Parathyroid adenoma (tissue), 2 donors: ENCODE results near the gene ATL1.

Experiments used
- H2AFZ ChIP-seq: fragments of 300-600 bp; sonication (generic); one replicate; pipeline ENCODE4 v1.7.0; 2017; ENCODE audit warnings: antibody characterized with exemption, mild to moderate bottlenecking
- H3K27ac ChIP-seq: fragments of 300-600 bp; sonication (generic); one replicate; pipeline ENCODE4 v1.7.0; 2017
- H3K27me3 ChIP-seq: fragments of 300-600 bp; sonication (generic); one replicate; pipeline ENCODE4 v1.7.0; 2017; ENCODE audit warnings: low read length; ENCODE audit not compliant: control insufficient read depth, insufficient read depth
- H3K36me3 ChIP-seq: fragments of 300-600 bp; sonication (generic); one replicate; pipeline ENCODE4 v1.7.0; 2017; ENCODE audit warnings: low read length; ENCODE audit not compliant: control insufficient read depth, insufficient read depth
- H3K4me1 ChIP-seq: fragments of 300-600 bp; sonication (generic); one replicate; pipeline ENCODE4 v1.7.0; 2017; ENCODE audit warnings: control low read depth
- H3K4me2 ChIP-seq: fragments of 300-600 bp; sonication (generic); one replicate; pipeline ENCODE4 v1.7.0; 2017; ENCODE audit warnings: low read length
- H3K4me3 ChIP-seq: fragments of 300-600 bp; sonication (generic); one replicate; pipeline ENCODE4 v1.7.0; 2017; ENCODE audit warnings: low read depth, low read length
- H3K79me2 ChIP-seq: fragments of 300-600 bp; sonication (generic); one replicate; pipeline ENCODE4 v1.7.0; 2017; ENCODE audit warnings: control low read depth
- H3K9ac ChIP-seq: fragments of 300-600 bp; sonication (generic); one replicate; pipeline ENCODE4 v1.7.0; 2017; ENCODE audit warnings: mild to moderate bottlenecking
- H3K9me3 ChIP-seq: fragments of 300-600 bp; sonication (generic); one replicate; pipeline ENCODE4 v1.7.0; 2017; ENCODE audit warnings: low read length; ENCODE audit not compliant: control insufficient read depth
- TF ChIP-seq, protein P1 (sequence below): fragments of 300-600 bp; sonication (generic); IDR thresholded peaks from one replicate; pipeline ENCODE4 v1.7.0; 2017; ENCODE audit warnings: antibody characterized with exemption, mild to moderate bottlenecking
- donor health status: primary hyperparathyroidism.

The ATL1 gene

DNA sequence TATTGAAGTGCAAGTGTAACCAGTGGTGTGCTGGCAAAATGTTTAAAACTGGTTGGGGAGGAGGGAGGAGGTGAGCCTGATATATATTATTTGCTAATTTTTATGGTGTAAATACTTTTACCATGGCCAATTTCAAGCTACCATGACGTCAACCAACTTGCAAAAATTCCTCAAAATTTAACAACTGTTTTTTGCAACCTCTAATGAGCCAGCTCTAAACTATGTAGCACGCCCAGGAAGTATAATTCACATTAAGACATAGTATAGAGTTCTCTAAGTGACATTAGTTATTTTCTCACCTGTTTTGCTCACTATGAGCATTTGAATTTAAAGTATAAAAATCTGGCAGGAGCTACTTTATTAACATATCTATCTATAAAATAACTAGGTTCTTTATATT, 41.4 kb downstream of the ATL1 start:
- TF ChIP-seq, protein P1, sequence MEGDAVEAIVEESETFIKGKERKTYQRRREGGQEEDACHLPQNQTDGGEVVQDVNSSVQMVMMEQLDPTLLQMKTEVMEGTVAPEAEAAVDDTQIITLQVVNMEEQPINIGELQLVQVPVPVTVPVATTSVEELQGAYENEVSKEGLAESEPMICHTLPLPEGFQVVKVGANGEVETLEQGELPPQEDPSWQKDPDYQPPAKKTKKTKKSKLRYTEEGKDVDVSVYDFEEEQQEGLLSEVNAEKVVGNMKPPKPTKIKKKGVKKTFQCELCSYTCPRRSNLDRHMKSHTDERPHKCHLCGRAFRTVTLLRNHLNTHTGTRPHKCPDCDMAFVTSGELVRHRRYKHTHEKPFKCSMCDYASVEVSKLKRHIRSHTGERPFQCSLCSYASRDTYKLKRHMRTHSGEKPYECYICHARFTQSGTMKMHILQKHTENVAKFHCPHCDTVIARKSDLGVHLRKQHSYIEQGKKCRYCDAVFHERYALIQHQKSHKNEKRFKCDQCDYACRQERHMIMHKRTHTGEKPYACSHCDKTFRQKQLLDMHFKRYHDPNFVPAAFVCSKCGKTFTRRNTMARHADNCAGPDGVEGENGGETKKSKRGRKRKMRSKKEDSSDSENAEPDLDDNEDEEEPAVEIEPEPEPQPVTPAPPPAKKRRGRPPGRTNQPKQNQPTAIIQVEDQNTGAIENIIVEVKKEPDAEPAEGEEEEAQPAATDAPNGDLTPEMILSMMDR = no peak
- no peaks in the 10 kb centered on the region for H3K4me1 ChIP-seq

DNA sequence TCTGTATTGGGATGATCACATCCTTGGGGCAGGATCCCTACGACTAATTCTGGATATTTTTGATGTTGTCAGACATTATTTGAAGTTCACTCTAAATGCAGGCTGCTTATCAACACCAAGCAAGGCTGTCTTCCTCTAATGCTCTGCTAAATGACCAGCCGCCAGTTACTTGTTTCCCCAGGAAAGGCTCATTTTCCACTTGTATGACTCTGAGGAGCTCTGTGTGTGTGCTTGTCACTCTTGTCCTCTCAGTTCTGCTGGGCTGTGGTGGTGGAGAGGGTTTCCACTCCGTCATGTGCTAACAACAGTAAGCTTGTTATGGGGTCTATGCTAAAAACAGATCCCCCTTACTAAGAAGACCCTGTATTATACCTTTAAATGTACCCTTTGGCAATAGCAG, 42.1 kb downstream of the ATL1 start:
- H3K4me1 ChIP-seq = no peaks in the 10 kb centered on the region
- H3K79me2 ChIP-seq = no peaks in the 10 kb centered on the region
- H3K36me3 ChIP-seq = no peaks in the 10 kb centered on the region
- H3K27me3 ChIP-seq = no peaks in the 10 kb centered on the region
- no peak overlapping the region for H3K4me3 ChIP-seq
- no peak overlapping the region for H3K4me2 ChIP-seq
- H3K9me3 ChIP-seq = no peaks in the 10 kb centered on the region
- TF ChIP-seq, protein P1 = no peak
- no peak overlapping the region for H2AFZ ChIP-seq
- H3K9ac ChIP-seq = no peak overlapping the region
- no peak overlapping the region for H3K27ac ChIP-seq

More for the DNA sequence above, 41.4 kb downstream of the ATL1 start:
- Histone ChIP-seq H3K79me2 (no peaks in the 10 kb centered on the region), H3K27me3 (no peaks in the 10 kb centered on the region), H3K27ac (no peak overlapping the region), H3K9ac (no peak overlapping the region), H3K9me3 (no peaks in the 10 kb centered on the region), H3K4me2 (no peak overlapping the region), H3K36me3 (no peaks in the 10 kb centered on the region), H2AFZ (no peak overlapping the region), H3K4me3 (no peak overlapping the region)

DNA sequence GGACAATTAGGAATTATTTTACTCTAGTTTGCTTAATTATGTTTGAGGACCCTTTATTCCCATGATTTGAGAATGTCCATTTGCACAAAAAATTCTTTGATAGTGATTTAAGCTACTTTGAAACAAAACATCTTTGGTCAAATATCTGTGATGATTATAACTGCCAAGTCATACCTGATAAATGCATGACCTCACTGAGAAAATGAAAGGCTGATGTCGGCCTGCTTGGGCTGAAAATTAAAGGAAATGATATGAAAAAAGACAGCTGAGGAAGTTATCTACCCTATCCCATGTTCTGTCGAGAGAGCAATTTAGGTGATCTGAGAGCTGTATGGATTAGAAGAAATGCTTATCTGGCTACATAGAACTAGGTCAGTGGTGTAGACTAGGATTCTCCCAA, 43.6 kb downstream of the ATL1 start:
- no peaks in the 10 kb centered on the region for H3K27me3 ChIP-seq
- no peaks in the 10 kb centered on the region for H3K36me3 ChIP-seq
- H3K27ac ChIP-seq = no peak overlapping the region
- H2AFZ ChIP-seq = no peak overlapping the region
- H3K4me2 ChIP-seq = no peak overlapping the region
- H3K4me3 ChIP-seq = no peak overlapping the region
- no peak overlapping the region for H3K9ac ChIP-seq
- no peaks in the 10 kb centered on the region for H3K4me1 ChIP-seq
- TF ChIP-seq, protein P1 = no peak
- no peaks in the 10 kb centered on the region for H3K9me3 ChIP-seq
- H3K79me2 ChIP-seq = no peaks in the 10 kb centered on the region

DNA sequence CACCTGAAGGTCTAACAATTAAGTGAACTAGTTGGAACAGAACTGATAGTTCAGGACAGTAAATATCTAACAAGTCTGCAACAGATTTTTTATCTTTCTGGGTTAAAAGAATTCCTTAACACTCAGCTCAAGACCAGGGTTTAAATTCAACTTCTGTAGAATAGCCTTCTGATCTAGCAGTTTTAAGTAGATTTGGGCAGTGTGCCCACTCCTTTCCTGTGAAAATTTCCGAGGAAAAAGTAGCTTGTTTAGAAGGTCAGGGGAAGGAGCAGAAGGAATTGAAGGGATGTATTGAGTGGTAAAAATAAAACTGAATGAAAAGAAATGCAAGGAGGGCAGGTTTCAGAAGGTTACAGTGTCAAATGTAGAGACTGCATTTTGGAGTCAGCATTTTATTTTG, 45.8 kb downstream of the ATL1 start:
- no peaks in the 10 kb centered on the region for H3K79me2 ChIP-seq
- TF ChIP-seq, protein P1 = no peak
- H3K4me3 ChIP-seq = no peak overlapping the region
- H3K27ac ChIP-seq = no peak overlapping the region
- H3K9me3 ChIP-seq = no peaks in the 10 kb centered on the region
- H3K36me3 ChIP-seq = no peaks in the 10 kb centered on the region
- no peak overlapping the region for H3K4me2 ChIP-seq
- no peaks in the 10 kb centered on the region for H3K27me3 ChIP-seq
- H3K9ac ChIP-seq = no peak overlapping the region
- H2AFZ ChIP-seq = no peak overlapping the region
- H3K4me1 ChIP-seq = no peaks in the 10 kb centered on the region

DNA sequence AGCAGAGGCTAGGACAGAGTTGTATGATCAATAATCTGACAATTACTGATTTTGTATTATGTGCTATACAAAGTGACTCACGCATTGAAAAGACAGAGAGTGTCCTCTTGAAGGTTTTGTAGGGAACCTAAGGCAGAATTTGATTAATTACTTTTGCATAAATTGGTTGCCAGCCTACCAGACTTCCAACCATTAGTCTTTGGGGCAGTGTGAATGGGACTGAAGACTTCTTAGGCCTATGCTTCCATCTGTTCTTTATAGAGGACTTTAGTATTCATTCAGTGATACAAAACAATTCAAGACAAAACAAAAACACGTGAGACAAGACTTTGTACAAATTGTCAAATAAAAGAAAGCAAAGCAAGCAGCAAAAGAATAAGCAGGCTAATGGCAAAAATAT, 46.5 kb downstream of the ATL1 start:
- no peaks in the 10 kb centered on the region for H3K79me2 ChIP-seq
- H3K27me3 ChIP-seq = no peaks in the 10 kb centered on the region
- no peak overlapping the region for H3K9ac ChIP-seq
- no peak overlapping the region for H3K4me2 ChIP-seq
- no peaks in the 10 kb centered on the region for H3K9me3 ChIP-seq
- H3K4me1 ChIP-seq = no peaks in the 10 kb centered on the region
- TF ChIP-seq, protein P1 = no peak
- H3K36me3 ChIP-seq = no peaks in the 10 kb centered on the region
- no peak overlapping the region for H2AFZ ChIP-seq
- no peak overlapping the region for H3K27ac ChIP-seq
- no peak overlapping the region for H3K4me3 ChIP-seq
